G401.6 (cell line): ENCODE measurements around the gene PDE3A.

Experiments used
- FAIRE-seq: peaks from 2 replicates; lab custom pipeline; 2012; peaks lifted over from hg19 to GRCh38; lab: Jason Lieb, UNC

PDE3A gene

GRCh38 chr12:20458011-20458410 is 89.7 kb downstream of the PDE3A start:
- no peak for FAIRE-seq

GRCh38 chr12:20459920-20460319 is 91.6 kb downstream of the PDE3A start:
- FAIRE-seq = no peak

- no peak for FAIRE-seq
Observed at GRCh38 chr12:20460956-20461355, 92.6 kb downstream of the PDE3A start.

GRCh38 chr12:20463913-20464524 is 95.7 kb downstream of the PDE3A start:
- peak; percentile 78 for FAIRE-seq

- no peak for FAIRE-seq
Observed at GRCh38 chr12:20469300-20469699, 101.0 kb downstream of the PDE3A start.

- no peak for FAIRE-seq
Observed at GRCh38 chr12:20469756-20470155, 101.4 kb downstream of the PDE3A start.

- FAIRE-seq = no peak
Observed at GRCh38 chr12:20472102-20472782, 103.9 kb downstream of the PDE3A start.

- FAIRE-seq = no peak
Observed at GRCh38 chr12:20473133-20473532, 104.8 kb downstream of the PDE3A start.

- FAIRE-seq = no peak
Observed at GRCh38 chr12:20474016-20474415, 105.7 kb downstream of the PDE3A start.

- FAIRE-seq = no peak
Observed at GRCh38 chr12:20474443-20474842, 106.1 kb downstream of the PDE3A start.

GRCh38 chr12:20475542-20475941 is 107.2 kb downstream of the PDE3A start:
- FAIRE-seq = no peak

GRCh38 chr12:20476551-20476950 is 108.2 kb downstream of the PDE3A start:
- FAIRE-seq = no peak

GRCh38 chr12:20477255-20477654 is 108.9 kb downstream of the PDE3A start:
- FAIRE-seq = no peak

GRCh38 chr12:20477672-20478071 is 109.3 kb downstream of the PDE3A start:
- FAIRE-seq = no peak

- FAIRE-seq = no peak
Observed at GRCh38 chr12:20482491-20483054, 114.2 kb downstream of the PDE3A start.

GRCh38 chr12:20483776-20484175 is 115.4 kb downstream of the PDE3A start:
- FAIRE-seq = no peak

- no peak for FAIRE-seq
Observed at GRCh38 chr12:20486233-20486632, 117.9 kb downstream of the PDE3A start.

- FAIRE-seq = no peak
Observed at GRCh38 chr12:20487519-20487918, 119.2 kb downstream of the PDE3A start.

GRCh38 chr12:20489645-20490044 is 121.3 kb downstream of the PDE3A start:
- no peak for FAIRE-seq

GRCh38 chr12:20490213-20490612 is 121.9 kb downstream of the PDE3A start:
- no peak for FAIRE-seq

- FAIRE-seq = no peak
Observed at GRCh38 chr12:20491290-20491689, 123.0 kb downstream of the PDE3A start.

GRCh38 chr12:20492251-20492760 is 124.0 kb downstream of the PDE3A start:
- no peak for FAIRE-seq

GRCh38 chr12:20493934-20494333 is 125.6 kb downstream of the PDE3A start:
- FAIRE-seq = no peak

- no peak for FAIRE-seq
Observed at GRCh38 chr12:20494851-20495250, 126.5 kb downstream of the PDE3A start.
